K562 (cell line): Measurements from ENCODE around the gene DSP.

ENCODE experiments used
- CBX8 ChIP-seq: fragments of 200-600 bp; sonication (generic); IDR thresholded peaks from 2 replicates; pipeline ENCODE4 v1.6.1; 2012; ENCODE audit warnings: borderline replicate concordance, mixed run types, low read depth, mild to moderate bottlenecking, moderate library complexity, mixed read lengths, low read length, control low read depth, inconsistent platforms; ENCODE audit not compliant: poor library complexity, severe bottlenecking; ENCODE audit errors: extremely low read depth
- CTCF ChIP-seq, 3 experiments: IDR thresholded peaks in 2 of 3; conservative IDR thresholded peaks in 1 of 3; 2 replicates each; pipeline ENCODE4 v1.5.1; 2011 to 2012; ENCODE audit warnings: low read length in 3 of 3, mild to moderate bottlenecking in 3 of 3, control low read depth in 2 of 3, improper control_type of control experiment in 1 of 3, inconsistent platforms in 1 of 3, low read depth in 1 of 3, mixed read lengths in 1 of 3, moderate library complexity in 1 of 3; ENCODE audit not compliant: insufficient read depth in 2 of 3
- GTF2F1 ChIP-seq: IDR thresholded peaks from 2 replicates; pipeline ENCODE4 v1.6.1; 2011; ENCODE audit warnings: low read depth, low read length, improper control_type of control experiment
- HMGXB4 ChIP-seq: sonication (generic); formaldehyde crosslinking; IDR thresholded peaks from 2 replicates; pipeline ENCODE4 v1.8.1; 2023; ENCODE audit warnings: mild to moderate bottlenecking, missing genetic modification reagents
- KLF16 ChIP-seq: IDR thresholded peaks from 2 replicates; pipeline ENCODE4 v1.6.1; 2016; ENCODE audit warnings: antibody characterized with exemption
- POLR2AphosphoS2 ChIP-seq: IDR thresholded peaks from 2 replicates; pipeline ENCODE4 v1.6.1; 2012; ENCODE audit warnings: low read length, improper control_type of control experiment
- RAD21 ChIP-seq, 2 experiments: fragments of 250-450 bp in 1 of 2; fragments of 450-650 bp in 1 of 2; sonication (Bioruptor Pico) in 1 of 2; formaldehyde crosslinking in 1 of 2; IDR thresholded peaks in 1 of 2; conservative IDR thresholded peaks in 1 of 2; 2 replicates each; pipeline versions ENCODE4 v1.4.0 to v1.8.0; 2020 to 2022; ENCODE audit warnings: mild to moderate bottlenecking in 2 of 2, moderate library complexity in 1 of 2
- SETDB1 ChIP-seq: IDR thresholded peaks from one replicate; pipeline ENCODE4 v1.6.1; 2012; ENCODE audit warnings: low read length, control low read depth, inconsistent platforms
- TAF1 ChIP-seq: IDR thresholded peaks from 2 replicates; pipeline ENCODE4 v1.6.1; 2011; ENCODE audit warnings: mild to moderate bottlenecking, low read length, moderate library complexity; ENCODE audit not compliant: insufficient read depth, control insufficient read depth, severe bottlenecking; ENCODE audit errors: extremely low read depth
- ZC3H11A ChIP-seq: IDR thresholded peaks from 2 replicates; pipeline ENCODE4 v1.6.1; 2012; ENCODE audit warnings: low read depth, low read length, improper control_type of control experiment
- ZNF668 ChIP-seq: fragments of 250-450 bp; sonication (Bioruptor Pico); IDR thresholded peaks from 2 replicates; pipeline ENCODE4 v1.8.0; 2022; ENCODE audit warnings: mild to moderate bottlenecking, inconsistent platforms
- ZNF696 ChIP-seq: fragments of 250-450 bp; sonication (Bioruptor Pico); conservative IDR thresholded peaks from 2 replicates; pipeline ENCODE4 v1.4.0; 2020; ENCODE audit warnings: mild to moderate bottlenecking, moderate library complexity
- TF ChIP-seq, protein P1 (sequence below), 2 experiments: fragments of 450-650 bp; formaldehyde crosslinking in 1 of 2; IDR thresholded peaks; 2 replicates each; pipeline versions ENCODE4 v1.4.0 to v1.6.1; 2014 to 2020; ENCODE audit warnings: mild to moderate bottlenecking in 2 of 2, borderline replicate concordance in 1 of 2, low read depth in 1 of 2

- no peak for TF ChIP-seq GTF2F1
- no peak for TF ChIP-seq POLR2AphosphoS2
- TF ChIP-seq CTCF (IDR thresholded peaks at IDR 0.05 in 2 of 3, conservative IDR thresholded peaks at IDR 0.05 in 1 of 3; ENCODE audit: insufficient read depth in 2 of 3, low read depth in 1 of 3, low read length in 3 of 3) = no peak
- TF ChIP-seq TAF1 = no peak
- TF ChIP-seq ZNF696 (CRISPR knock-in tag) = no peak
- TF ChIP-seq RAD21 (CRISPR knock-in tag; conservative IDR thresholded peaks at IDR 0.05 in 1 of 2, IDR thresholded peaks at IDR 0.05 in 1 of 2) = no peak
- TF ChIP-seq ZNF668 (CRISPR knock-in tag) = no peak
- TF ChIP-seq, protein P1, sequence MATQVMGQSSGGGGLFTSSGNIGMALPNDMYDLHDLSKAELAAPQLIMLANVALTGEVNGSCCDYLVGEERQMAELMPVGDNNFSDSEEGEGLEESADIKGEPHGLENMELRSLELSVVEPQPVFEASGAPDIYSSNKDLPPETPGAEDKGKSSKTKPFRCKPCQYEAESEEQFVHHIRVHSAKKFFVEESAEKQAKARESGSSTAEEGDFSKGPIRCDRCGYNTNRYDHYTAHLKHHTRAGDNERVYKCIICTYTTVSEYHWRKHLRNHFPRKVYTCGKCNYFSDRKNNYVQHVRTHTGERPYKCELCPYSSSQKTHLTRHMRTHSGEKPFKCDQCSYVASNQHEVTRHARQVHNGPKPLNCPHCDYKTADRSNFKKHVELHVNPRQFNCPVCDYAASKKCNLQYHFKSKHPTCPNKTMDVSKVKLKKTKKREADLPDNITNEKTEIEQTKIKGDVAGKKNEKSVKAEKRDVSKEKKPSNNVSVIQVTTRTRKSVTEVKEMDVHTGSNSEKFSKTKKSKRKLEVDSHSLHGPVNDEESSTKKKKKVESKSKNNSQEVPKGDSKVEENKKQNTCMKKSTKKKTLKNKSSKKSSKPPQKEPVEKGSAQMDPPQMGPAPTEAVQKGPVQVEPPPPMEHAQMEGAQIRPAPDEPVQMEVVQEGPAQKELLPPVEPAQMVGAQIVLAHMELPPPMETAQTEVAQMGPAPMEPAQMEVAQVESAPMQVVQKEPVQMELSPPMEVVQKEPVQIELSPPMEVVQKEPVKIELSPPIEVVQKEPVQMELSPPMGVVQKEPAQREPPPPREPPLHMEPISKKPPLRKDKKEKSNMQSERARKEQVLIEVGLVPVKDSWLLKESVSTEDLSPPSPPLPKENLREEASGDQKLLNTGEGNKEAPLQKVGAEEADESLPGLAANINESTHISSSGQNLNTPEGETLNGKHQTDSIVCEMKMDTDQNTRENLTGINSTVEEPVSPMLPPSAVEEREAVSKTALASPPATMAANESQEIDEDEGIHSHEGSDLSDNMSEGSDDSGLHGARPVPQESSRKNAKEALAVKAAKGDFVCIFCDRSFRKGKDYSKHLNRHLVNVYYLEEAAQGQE (IDR thresholded peaks at IDR 0.05; ENCODE audit: borderline replicate concordance) = no peak
- TF ChIP-seq, protein P1 (CRISPR knock-in tag; IDR thresholded peaks at IDR 0.05; ENCODE audit: low read depth) = no peak
- TF ChIP-seq KLF16 = no peak
- no peak for TF ChIP-seq SETDB1
- TF ChIP-seq CBX8 = no peak
- no peak for TF ChIP-seq ZC3H11A
- no peak for TF ChIP-seq HMGXB4 (CRISPR knock-in tag)
Observed at GRCh38 chr6:7617801-7618764, 76.6 kb downstream of the DSP start.
